Mesendoderm (in vitro differentiated cells): ENCODE data around the gene SCN8A.
A peak's percentile ranks its signal among the peaks of the same experiment; 100 is the strongest.

ENCODE experiments used
- DNase-seq: peaks from one replicate; pipeline ENCODE4 v3.0.0; 2013
- H2AK5ac ChIP-seq: 2 replicates; pipeline ENCODE4 v1.6.1; 2013; ENCODE audit warnings: low read length, inconsistent platforms
- H2BK120ac ChIP-seq: 2 replicates; pipeline ENCODE4 v1.6.1; 2013; ENCODE audit warnings: low read depth, mild to moderate bottlenecking, low read length, moderate library complexity, mixed read lengths
- H2BK15ac ChIP-seq: replicated peaks from 2 replicates; pipeline ENCODE4 v1.6.1; 2013; ENCODE audit warnings: low read depth, mild to moderate bottlenecking, moderate library complexity
- H2BK5ac ChIP-seq: 2 replicates; pipeline ENCODE4 v1.6.1; 2013; ENCODE audit warnings: low read length, inconsistent platforms
- H3K18ac ChIP-seq: 2 replicates; pipeline ENCODE4 v1.6.1; 2013; ENCODE audit warnings: mild to moderate bottlenecking, low read length, mixed read lengths
- H3K23ac ChIP-seq: one replicate; pipeline ENCODE4 v1.6.1; 2013; ENCODE audit warnings: low read length
- H3K27ac ChIP-seq: 2 replicates; pipeline ENCODE4 v1.5.1; 2013; ENCODE audit warnings: low read depth, mild to moderate bottlenecking, inconsistent platforms, low read length, moderate library complexity
- H3K27me3 ChIP-seq: 2 replicates; pipeline ENCODE4 v1.6.1; 2013; ENCODE audit warnings: low read length, control low read depth, mild to moderate bottlenecking, inconsistent platforms; ENCODE audit not compliant: insufficient read depth, poor library complexity
- H3K36me3 ChIP-seq: 2 replicates; pipeline ENCODE4 v1.6.1; 2013; ENCODE audit warnings: low read length, inconsistent platforms; ENCODE audit not compliant: control insufficient read depth, insufficient read depth
- H3K4ac ChIP-seq: one replicate; pipeline ENCODE4 v1.6.1; 2013; ENCODE audit warnings: low read depth, mild to moderate bottlenecking, low read length, moderate library complexity
- H3K4me1 ChIP-seq: 2 replicates; pipeline ENCODE4 v1.6.1; 2013; ENCODE audit warnings: low read depth, low read length, inconsistent platforms; ENCODE audit not compliant: control insufficient read depth
- H3K4me2 ChIP-seq: 2 replicates; pipeline ENCODE4 v1.6.1; 2013; ENCODE audit warnings: low read length
- H3K4me3 ChIP-seq: 2 replicates; pipeline ENCODE4 v1.5.1; 2013; ENCODE audit warnings: mild to moderate bottlenecking, low read length
- H3K56ac ChIP-seq: one replicate; pipeline ENCODE4 v1.6.1; 2013; ENCODE audit warnings: low read length
- H3K79me1 ChIP-seq: 2 replicates; pipeline ENCODE4 v1.6.1; 2013; ENCODE audit warnings: low read length, inconsistent platforms
- H3K79me2 ChIP-seq: 2 replicates; pipeline ENCODE4 v1.6.1; 2013; ENCODE audit warnings: mild to moderate bottlenecking, low read length; ENCODE audit not compliant: control insufficient read depth, insufficient read depth
- H3K9ac ChIP-seq: 2 replicates; pipeline ENCODE4 v1.6.1; 2013; ENCODE audit warnings: low read length, inconsistent platforms
- H4K5ac ChIP-seq: one replicate; pipeline ENCODE4 v1.6.1; 2013; ENCODE audit warnings: low read length
- H4K8ac ChIP-seq: one replicate; pipeline ENCODE4 v1.6.1; 2013; ENCODE audit warnings: low read depth, mild to moderate bottlenecking, control low read depth, low read length, moderate library complexity
- WGBS: extraction: QIAGEN DNeasy Blood & Tissue Kit; methylation state at CpG from one replicate; pipeline ENCODE4 v1.1.7; 2013; ENCODE audit warnings: low lambda C conversion rate, missing lambda C conversion rate; ENCODE audit not compliant: insufficient coverage; ENCODE audit errors: extremely low coverage; 5-methylcytosine and 5-hydroxymethylcytosine counted together

Gene SCN8A

GRCh38 chr12:51846911-51847642 lies 256.0 kb downstream of the SCN8A start:
- Histone ChIP-seq H3K4me1 (peaks cover 5% of the 10 kb centered on the region), H4K5ac (no peak overlapping the region), H3K27me3 (no peaks in the 10 kb centered on the region), H2BK5ac (no peak overlapping the region), H3K79me1 (no peaks in the 10 kb centered on the region), H3K4me2 (peak overlapping the region; percentile 93), H2BK15ac (no peak overlapping the region), H2BK120ac (no peak overlapping the region), H3K79me2 (no peaks in the 10 kb centered on the region), H3K9ac (peak overlapping the region; percentile 61), H4K8ac (no peak overlapping the region), H3K36me3 (no peaks in the 10 kb centered on the region), H3K56ac (peak overlapping the region; percentile 79), H3K27ac (no peak overlapping the region), H3K4me3 (peak overlapping the region; percentile 47), H3K23ac (no peak overlapping the region), H2AK5ac (no peak overlapping the region), H3K18ac (no peak overlapping the region), H3K4ac (no peak overlapping the region)
- DNase-seq: peak; percentile 81
- no CpG with 5 or more reads among the region's 59 CpGs for WGBS

GRCh38 chr12:51847643-51848325 lies 256.8 kb downstream of the SCN8A start:
- Histone ChIP-seq H3K36me3 (no peaks in the 10 kb centered on the region), H4K5ac (no peak overlapping the region), H2AK5ac (no peak overlapping the region), H4K8ac (no peak overlapping the region), H2BK120ac (peak overlapping the region; percentile 7), H3K4me3 (peak overlapping the region; percentile 47), H3K27ac (no peak overlapping the region), H3K79me2 (no peaks in the 10 kb centered on the region), H3K27me3 (no peaks in the 10 kb centered on the region), H3K4ac (peak overlapping the region; percentile 86), H3K4me2 (peak overlapping the region; percentile 93), H3K56ac (peak overlapping the region; percentile 79), H2BK5ac (no peak overlapping the region), H2BK15ac (no peak overlapping the region), H3K9ac (peak overlapping the region; percentile 69), H3K23ac (no peak overlapping the region), H3K18ac (peak overlapping the region; percentile 90), H3K79me1 (no peaks in the 10 kb centered on the region), H3K4me1 (peaks cover 5% of the 10 kb centered on the region)
- WGBS: no CpG with 5 or more reads among the region's 40 CpGs
- DNase-seq: peak; percentile 40

GRCh38 chr12:51848326-51848727 lies 257.3 kb downstream of the SCN8A start, which contains the start of gene FIGNL2:
Gene FIGNL2, minus strand, starts transcription at chr12:51848718. Its CDS starts 26,305 bp downstream, at chr12:51822413.
- Histone ChIP-seq H2BK15ac (no peak within 1 kb of the TSS), H3K4ac (peak within 1 kb of the TSS; percentile 86), H3K79me2 (no peaks in the 10 kb centered on the region), H3K4me1 (peaks cover 5% of the 10 kb centered on the region), H3K27me3 (no peaks in the 10 kb centered on the region), H3K36me3 (no peaks in the 10 kb centered on the region), H3K79me1 (no peaks in the 10 kb centered on the region), H3K56ac (peak within 1 kb of the TSS; percentile 82), H3K4me3 (peak within 1 kb of the TSS; percentile 47), H3K9ac (peak within 1 kb of the TSS; percentile 74), H2BK120ac (peak within 1 kb of the TSS; percentile 7), H3K27ac (no peak within 1 kb of the TSS), H3K18ac (peak within 1 kb of the TSS; percentile 90), H2BK5ac (no peak within 1 kb of the TSS), H2AK5ac (no peak within 1 kb of the TSS), H3K4me2 (peak within 1 kb of the TSS; percentile 93), H4K8ac (no peak within 1 kb of the TSS), H4K5ac (no peak within 1 kb of the TSS), H3K23ac (no peak within 1 kb of the TSS)
- no CpG with 5 or more reads among the region's 51 CpGs for WGBS
- DNase-seq: no peak

GRCh38 chr12:51848841-51849735 lies 258.1 kb downstream of the SCN8A start:
- Histone ChIP-seq H3K36me3 (no peaks in the 10 kb centered on the region), H3K4me2 (peak overlapping the region; percentile 64), H3K56ac (peak overlapping the region; percentile 82), H2BK15ac (no peak overlapping the region), H2BK120ac (no peak overlapping the region), H3K4me1 (peaks cover 5% of the 10 kb centered on the region), H3K18ac (peak overlapping the region; percentile 57), H3K9ac (peak overlapping the region; percentile 74), H3K79me2 (no peaks in the 10 kb centered on the region), H3K27ac (no peak overlapping the region), H3K27me3 (no peaks in the 10 kb centered on the region), H3K4me3 (peak overlapping the region; percentile 21), H3K79me1 (no peaks in the 10 kb centered on the region), H2BK5ac (no peak overlapping the region), H3K23ac (no peak overlapping the region), H2AK5ac (no peak overlapping the region), H4K8ac (no peak overlapping the region), H4K5ac (no peak overlapping the region), H3K4ac (no peak overlapping the region)
- DNase-seq: peak; percentile 71
- no CpG with 5 or more reads among the region's 57 CpGs for WGBS

GRCh38 chr12:51850081-51850964 lies 259.3 kb downstream of the SCN8A start:
- Histone ChIP-seq H3K4ac (no peak overlapping the region), H3K9ac (no peak overlapping the region), H3K56ac (peak overlapping the region; percentile 10), H3K4me3 (no peak overlapping the region), H3K4me2 (no peak overlapping the region), H3K4me1 (peaks cover 5% of the 10 kb centered on the region), H3K36me3 (no peaks in the 10 kb centered on the region), H3K27ac (no peak overlapping the region), H2BK120ac (no peak overlapping the region), H2BK5ac (no peak overlapping the region), H3K79me1 (no peaks in the 10 kb centered on the region), H3K27me3 (no peaks in the 10 kb centered on the region), H3K23ac (no peak overlapping the region), H4K8ac (no peak overlapping the region), H2AK5ac (no peak overlapping the region), H2BK15ac (no peak overlapping the region), H4K5ac (no peak overlapping the region), H3K18ac (no peak overlapping the region), H3K79me2 (no peaks in the 10 kb centered on the region)
- DNase-seq: no peak
- WGBS: no CpG with 5 or more reads among the region's 8 CpGs
